Activated naive CD8-positive, alpha-beta T cell treated with anti-CD3 and anti-CD28 coated beads, Interleukin-2, amount 50 U/mL, for 24 hours (primary cell): ENCODE data around the gene PROM2.

ENCODE experiments used
- ATAC-seq: fragments of 150-1000 bp; cut with Tn5 transposase; one replicate; pipeline ENCODE4 v1.10.0; 2021
- DNase-seq: peaks from one replicate; pipeline ENCODE4 v3.0.0; 2021
- H3K27ac Mint-ChIP-seq: one replicate; pipeline ENCODE4 v1.8.0; 2021; ENCODE audit warnings: mild to moderate bottlenecking, mixed read lengths
- H3K27me3 Mint-ChIP-seq: one replicate; pipeline ENCODE4 v1.8.0; 2021; ENCODE audit warnings: mixed read lengths
- H3K36me3 Mint-ChIP-seq: one replicate; pipeline ENCODE4 v1.8.0; 2021; ENCODE audit warnings: low read depth, mixed read lengths
- H3K4me1 Mint-ChIP-seq: one replicate; pipeline ENCODE4 v1.8.0; 2021; ENCODE audit warnings: mixed read lengths
- H3K4me3 Mint-ChIP-seq: one replicate; pipeline ENCODE4 v1.8.0; 2021; ENCODE audit warnings: mild to moderate bottlenecking, moderate library complexity, mixed read lengths
- H3K9me3 Mint-ChIP-seq: one replicate; pipeline ENCODE4 v1.8.0; 2021; ENCODE audit warnings: mixed read lengths

PROM2 gene

GRCh38 chr2:95303191-95303919 is 29.1 kb downstream of the PROM2 start:
- no peak overlapping the region for H3K4me3 Mint-ChIP-seq
- ATAC-seq, result no peak
- no peaks in the 10 kb centered on the region for H3K36me3 Mint-ChIP-seq
- DNase-seq, result no peak
- H3K27me3 Mint-ChIP-seq, result no peaks in the 10 kb centered on the region
- no peak overlapping the region for H3K27ac Mint-ChIP-seq
- no peaks in the 10 kb centered on the region for H3K9me3 Mint-ChIP-seq
- H3K4me1 Mint-ChIP-seq, result no peaks in the 10 kb centered on the region

- ATAC-seq, result no peak
- Mint-ChIP-seq H3K27me3 (no peaks in the 10 kb centered on the region), H3K27ac (no peak overlapping the region), H3K9me3 (no peaks in the 10 kb centered on the region), H3K36me3 (no peaks in the 10 kb centered on the region), H3K4me3 (no peak overlapping the region), H3K4me1 (no peaks in the 10 kb centered on the region)
- no peak for DNase-seq
Measured at GRCh38 chr2:95305380-95306061, 31.3 kb downstream of the PROM2 start.

- ATAC-seq (no peak), DNase-seq (no peak)
- no peaks in the 10 kb centered on the region for H3K27me3 Mint-ChIP-seq
- no peak overlapping the region for H3K4me3 Mint-ChIP-seq
- H3K36me3 Mint-ChIP-seq, result no peaks in the 10 kb centered on the region
- no peaks in the 10 kb centered on the region for H3K4me1 Mint-ChIP-seq
- H3K27ac Mint-ChIP-seq, result no peak overlapping the region
- no peaks in the 10 kb centered on the region for H3K9me3 Mint-ChIP-seq
Measured at GRCh38 chr2:95306336-95306895, 32.2 kb downstream of the PROM2 start.

DNA sequence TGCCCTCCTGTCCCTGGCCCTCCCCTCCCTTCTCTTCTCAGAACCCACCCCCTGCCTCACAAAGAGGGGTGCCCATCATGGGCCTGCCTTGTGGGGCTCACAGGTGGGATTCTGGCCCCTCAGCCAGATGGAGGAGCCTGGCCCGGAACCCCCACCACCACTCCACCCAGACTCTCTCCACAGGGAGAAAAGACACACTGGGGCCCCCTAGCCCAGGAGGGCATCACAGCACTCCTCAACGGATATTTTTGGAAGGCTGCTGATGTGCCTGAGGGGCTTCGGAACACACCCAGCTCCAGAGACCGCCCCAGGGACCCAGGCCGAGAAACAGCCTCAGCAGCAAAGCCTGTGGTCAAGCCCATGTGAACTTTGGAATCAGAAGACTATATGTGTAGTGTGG is 32.8 kb downstream of the PROM2 start:
- Mint-ChIP-seq H3K36me3 (no peaks in the 10 kb centered on the region), H3K4me1 (no peaks in the 10 kb centered on the region), H3K27me3 (no peaks in the 10 kb centered on the region), H3K9me3 (no peaks in the 10 kb centered on the region), H3K4me3 (no peak overlapping the region), H3K27ac (no peak overlapping the region)
- no peak for ATAC-seq
- DNase-seq, result no peak

GRCh38 chr2:95307878-95308277 is 33.6 kb downstream of the PROM2 start:
- DNase-seq (no peak), ATAC-seq (no peak)
- Mint-ChIP-seq H3K36me3 (no peaks in the 10 kb centered on the region), H3K9me3 (no peaks in the 10 kb centered on the region), H3K4me1 (no peaks in the 10 kb centered on the region), H3K4me3 (no peak overlapping the region), H3K27ac (no peak overlapping the region), H3K27me3 (no peaks in the 10 kb centered on the region)

DNA sequence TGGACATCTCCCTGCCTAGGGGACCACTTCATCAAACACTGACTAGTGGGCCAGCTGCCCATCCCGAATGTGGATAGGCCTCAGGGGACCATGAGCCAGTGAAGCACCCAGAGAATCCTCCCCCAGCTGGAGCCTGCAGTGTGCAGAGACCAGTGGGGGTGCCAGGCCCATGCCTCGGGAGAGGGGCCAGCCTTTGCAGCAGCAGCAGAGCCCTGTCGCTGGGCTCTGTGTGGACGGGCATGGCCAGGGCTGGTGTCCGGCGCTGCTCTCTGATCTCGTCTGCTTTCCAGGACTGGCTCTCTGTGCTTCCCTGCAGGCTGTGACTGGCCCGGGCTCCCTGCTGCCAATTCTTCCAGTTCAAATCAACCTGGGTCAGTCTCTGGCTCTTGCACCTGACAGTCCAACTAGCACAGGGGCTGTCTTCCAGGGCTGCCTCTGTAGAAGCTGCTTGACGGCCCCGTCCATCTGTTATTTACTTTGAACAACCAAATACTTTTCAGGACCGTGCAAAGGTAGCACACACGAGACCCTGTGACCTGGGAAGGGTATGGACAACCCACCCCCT is 34.3 kb downstream of the PROM2 start:
- H3K9me3 Mint-ChIP-seq, result no peaks in the 10 kb centered on the region
- H3K36me3 Mint-ChIP-seq, result no peaks in the 10 kb centered on the region
- DNase-seq (no peak), ATAC-seq (no peak)
- no peaks in the 10 kb centered on the region for H3K27me3 Mint-ChIP-seq
- no peak overlapping the region for H3K27ac Mint-ChIP-seq
- no peaks in the 10 kb centered on the region for H3K4me1 Mint-ChIP-seq
- no peak overlapping the region for H3K4me3 Mint-ChIP-seq

- H3K4me1 Mint-ChIP-seq, result no peaks in the 10 kb centered on the region
- no peak overlapping the region for H3K27ac Mint-ChIP-seq
- H3K4me3 Mint-ChIP-seq, result no peak overlapping the region
- no peaks in the 10 kb centered on the region for H3K27me3 Mint-ChIP-seq
- no peaks in the 10 kb centered on the region for H3K36me3 Mint-ChIP-seq
- ATAC-seq (no peak), DNase-seq (no peak)
- no peaks in the 10 kb centered on the region for H3K9me3 Mint-ChIP-seq
Measured at GRCh38 chr2:95309599-95309998, 35.4 kb downstream of the PROM2 start.

DNA sequence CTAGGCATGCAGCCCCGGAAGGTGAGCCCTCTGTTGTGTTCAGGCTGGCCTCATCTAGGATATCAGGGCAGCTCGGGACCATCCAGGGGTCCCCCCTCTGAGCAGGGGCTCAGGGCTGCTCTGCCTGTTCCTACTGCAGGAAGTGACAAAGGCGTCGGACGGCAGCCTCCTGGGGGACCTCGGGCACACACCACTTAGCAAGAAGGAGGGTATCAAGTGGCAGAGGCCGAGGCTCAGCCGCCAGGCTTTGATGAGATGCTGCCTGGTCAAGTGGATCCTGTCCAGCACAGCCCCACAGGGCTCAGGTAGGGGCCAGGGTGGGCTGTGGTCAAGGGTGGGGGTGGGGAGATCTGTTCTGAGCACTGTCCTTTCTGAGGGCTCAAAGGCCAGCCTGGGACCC is 36.0 kb downstream of the PROM2 start:
- ATAC-seq, result no peak
- Mint-ChIP-seq H3K4me1 (no peaks in the 10 kb centered on the region), H3K4me3 (no peak overlapping the region), H3K36me3 (no peaks in the 10 kb centered on the region), H3K9me3 (no peaks in the 10 kb centered on the region), H3K27ac (no peak overlapping the region), H3K27me3 (no peaks in the 10 kb centered on the region)
- DNase-seq, result no peak

DNA sequence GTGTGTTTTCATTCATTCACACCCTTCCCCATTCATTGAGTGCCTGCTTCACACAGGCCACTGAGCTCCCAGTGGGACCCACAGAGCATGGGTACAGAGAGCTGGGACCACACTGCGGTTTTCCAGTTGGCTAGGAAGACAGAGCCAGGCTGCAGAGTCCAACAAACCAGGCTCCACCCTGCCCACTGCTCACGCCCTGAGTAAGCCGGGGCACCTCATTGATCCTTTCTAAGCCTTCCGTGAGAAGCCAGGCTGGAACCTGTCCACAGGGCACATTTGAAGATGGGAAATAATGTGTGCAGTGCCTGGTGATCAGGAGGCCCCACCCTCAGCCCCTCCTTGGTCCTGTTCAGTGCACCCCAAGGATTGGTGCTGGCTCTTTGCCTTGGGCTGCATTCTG is 36.4 kb downstream of the PROM2 start:
- ATAC-seq (no peak), DNase-seq (no peak)
- Mint-ChIP-seq H3K27ac (no peak overlapping the region), H3K4me1 (no peaks in the 10 kb centered on the region), H3K9me3 (no peaks in the 10 kb centered on the region), H3K27me3 (no peaks in the 10 kb centered on the region), H3K4me3 (no peak overlapping the region), H3K36me3 (no peaks in the 10 kb centered on the region)

DNA sequence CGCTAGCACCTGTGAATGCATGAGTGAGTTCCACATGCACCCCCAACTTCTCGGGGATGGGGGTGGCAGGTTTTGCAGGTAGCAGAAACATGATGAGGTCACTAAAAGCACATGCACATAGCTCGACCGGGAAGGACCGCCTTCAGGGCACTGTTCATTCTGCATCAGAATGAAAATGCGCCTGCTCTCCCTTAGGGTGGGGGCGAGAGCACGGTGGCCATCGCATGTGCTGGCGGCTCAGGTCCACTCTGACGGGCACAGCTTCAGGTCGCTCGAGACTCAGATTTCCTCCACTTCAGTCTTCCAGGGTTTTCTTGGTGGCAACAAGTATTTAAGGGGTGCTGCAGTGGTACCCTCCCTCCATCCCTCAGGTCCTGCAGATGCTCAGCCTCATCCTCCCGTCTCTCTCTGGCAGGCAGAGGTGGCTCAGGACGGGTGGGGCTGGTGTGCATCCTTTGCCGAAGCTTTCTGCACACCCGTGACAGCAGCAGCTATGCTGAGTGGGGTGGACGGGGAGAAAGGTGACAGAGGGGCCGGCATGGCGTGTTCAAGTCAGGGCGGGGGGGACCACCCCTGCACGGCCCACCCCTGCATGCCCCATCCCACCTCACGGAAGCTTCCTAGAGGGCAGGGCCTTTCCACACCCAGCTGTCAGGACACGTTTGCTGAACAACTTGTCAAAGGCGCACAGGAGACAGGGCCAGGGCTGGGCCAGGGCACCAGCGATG is 37.7 kb downstream of the PROM2 start:
- no peaks in the 10 kb centered on the region for H3K27me3 Mint-ChIP-seq
- no peaks in the 10 kb centered on the region for H3K9me3 Mint-ChIP-seq
- no peaks in the 10 kb centered on the region for H3K36me3 Mint-ChIP-seq
- no peak overlapping the region for H3K27ac Mint-ChIP-seq
- H3K4me1 Mint-ChIP-seq, result no peaks in the 10 kb centered on the region
- no peak overlapping the region for H3K4me3 Mint-ChIP-seq
- ATAC-seq (no peak), DNase-seq (no peak)

GRCh38 chr2:95312543-95313201 is 38.4 kb downstream of the PROM2 start:
- no peaks in the 10 kb centered on the region for H3K9me3 Mint-ChIP-seq
- H3K27me3 Mint-ChIP-seq, result no peaks in the 10 kb centered on the region
- no peaks in the 10 kb centered on the region for H3K4me1 Mint-ChIP-seq
- DNase-seq (no peak), ATAC-seq (no peak)
- no peak overlapping the region for H3K27ac Mint-ChIP-seq
- H3K4me3 Mint-ChIP-seq, result no peak overlapping the region
- no peaks in the 10 kb centered on the region for H3K36me3 Mint-ChIP-seq

DNA sequence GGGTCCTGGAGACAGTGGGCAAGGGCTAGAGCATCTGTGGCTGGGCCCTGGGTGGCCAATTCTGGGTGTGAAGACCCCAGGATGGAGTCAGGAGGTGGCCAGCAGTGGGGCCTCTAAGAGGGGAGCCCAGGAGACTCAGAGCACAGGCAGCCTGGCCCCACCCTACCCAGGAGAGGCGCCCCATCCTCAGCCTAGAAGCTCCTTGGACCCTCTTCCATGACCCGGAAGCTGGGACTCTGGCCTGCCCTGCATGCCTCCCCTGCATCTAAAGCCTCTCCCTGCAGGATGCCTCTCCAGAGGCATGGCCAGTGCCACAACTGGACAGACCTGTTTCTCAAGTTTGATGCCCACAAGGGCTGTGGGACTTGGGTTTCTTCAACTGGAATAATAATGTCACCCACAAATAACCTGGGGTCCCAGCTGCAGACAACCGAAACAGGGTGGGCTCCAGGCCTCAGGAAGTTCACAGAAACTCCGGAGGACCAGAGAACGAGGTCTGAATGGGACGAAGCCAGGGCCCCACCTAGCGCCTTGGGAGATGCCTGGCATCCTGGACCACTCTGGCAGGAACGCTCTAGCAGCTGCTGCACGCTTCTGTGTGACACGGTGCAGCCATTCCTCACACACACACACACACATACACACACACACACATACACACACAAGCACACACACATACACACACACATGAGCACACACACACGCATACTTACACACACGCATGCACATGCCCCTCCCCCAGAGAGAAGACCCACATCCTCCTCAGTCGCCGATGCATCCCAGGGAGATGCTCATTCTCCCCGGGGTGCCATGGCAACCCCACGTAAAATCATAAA is 39.3 kb downstream of the PROM2 start:
- Mint-ChIP-seq H3K9me3 (no peaks in the 10 kb centered on the region), H3K4me1 (no peaks in the 10 kb centered on the region), H3K4me3 (no peak overlapping the region), H3K27ac (no peak overlapping the region), H3K27me3 (no peaks in the 10 kb centered on the region), H3K36me3 (no peaks in the 10 kb centered on the region)
- DNase-seq, result no peak
- no peak for ATAC-seq

DNA sequence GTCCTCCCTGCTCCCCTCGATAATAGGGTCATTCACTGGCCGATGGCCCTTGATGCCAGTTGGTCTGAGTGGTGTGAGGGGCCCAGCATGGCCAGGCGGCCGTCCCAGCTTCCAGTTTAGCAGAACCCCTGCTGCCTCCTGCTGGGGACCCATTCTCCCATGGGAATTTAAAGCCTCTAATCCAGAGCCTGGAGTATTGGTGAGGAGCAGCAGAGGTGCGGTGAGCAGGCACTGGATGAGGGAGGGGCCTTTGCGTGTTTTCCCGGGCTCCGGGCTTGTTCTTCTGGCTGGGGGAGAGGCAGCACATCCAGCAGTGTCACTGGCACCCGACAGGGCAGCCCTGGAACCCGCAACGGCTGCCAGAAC is 40.3 kb downstream of the PROM2 start:
- no peaks in the 10 kb centered on the region for H3K36me3 Mint-ChIP-seq
- H3K27me3 Mint-ChIP-seq, result no peaks in the 10 kb centered on the region
- no peaks in the 10 kb centered on the region for H3K4me1 Mint-ChIP-seq
- ATAC-seq (no peak), DNase-seq (no peak)
- no peak overlapping the region for H3K4me3 Mint-ChIP-seq
- H3K27ac Mint-ChIP-seq, result no peak overlapping the region
- H3K9me3 Mint-ChIP-seq, result no peaks in the 10 kb centered on the region
